Measurements from ENCODE around the gene ACOT4. TPM values are rescaled to one million over a fixed set of nuclear protein-coding genes. Genes with fewer than 3 reads are reported as not detected.

ACOT4 gene
- 0.44 TPM for total RNA-seq

GRCh38 chr14:73591690-73592449 is at the start of gene ACOT4:
Gene ACOT4 (plus strand): TSS chr14:73591873. CDS start chr14:73591960, 87 bp downstream.

GRCh38 chr14:73569185-73569958 is 22.3 kb upstream of the ACOT4 start, which contains the start of gene ACOT2:
Gene ACOT2 (plus strand): TSS chr14:73569213. CDS start chr14:73569241, 28 bp downstream.

GRCh38 chr14:73612339-73613045 is 20.8 kb downstream of the ACOT4 start, which contains the start of gene ACOT6:
Gene ACOT6 (plus strand): TSS chr14:73612517. CDS start chr14:73612572, 55 bp downstream.

GRCh38 chr14:73644531-73645247 is 53.0 kb downstream of the ACOT4 start, which contains the start of gene DNAL1:
Gene DNAL1 (plus strand): TSS chr14:73644986. CDS start chr14:73645040, 54 bp downstream.

Other genes starting within 250 kb of the ACOT4 start
- 63.6 TPM for gene NUMB, start 133.3 kb upstream of the ACOT4 start, total RNA-seq
- 19.5 TPM for gene RIOX1, start 100.9 kb upstream of the ACOT4 start, total RNA-seq
- 6.7 TPM for gene ACOT1, start 54.7 kb upstream of the ACOT4 start, total RNA-seq
- 0.38 TPM for gene HEATR4, start 32.9 kb upstream of the ACOT4 start, total RNA-seq
- 22.7 TPM for gene ACOT2, start 22.7 kb upstream of the ACOT4 start, total RNA-seq
- gene ACOT6, start 20.6 kb downstream of the ACOT4 start, total RNA-seq = not detected
- 32.0 TPM for gene DNAL1, start 53.1 kb downstream of the ACOT4 start, total RNA-seq
- 83.5 TPM for gene PNMA1, start 122.5 kb downstream of the ACOT4 start, total RNA-seq